Body of pancreas (tissue), 4 donors: ENCODE data around the gene BDP1.

Experiments used
- CTCF ChIP-seq, 7 experiments: fragments of 450-650 bp in 4 of 7; fragments of 200-600 bp in 3 of 7; sonication (generic) in 3 of 7; IDR thresholded peaks; one replicate each; pipeline ENCODE4 v1.5.1; 2016 to 2019; ENCODE audit warnings: antibody characterized with exemption in 7 of 7
- POLR2A ChIP-seq, 3 donors: fragments of 450-650 bp; IDR thresholded peaks; one replicate each; pipeline ENCODE4 v1.6.1; 2016; ENCODE audit warnings: antibody characterized with exemption in 3 of 3, mild to moderate bottlenecking in 2 of 3

GRCh38 chr5:71569748-71570509 lies 114.5 kb downstream of the BDP1 start:
- TF ChIP-seq CTCF (IDR thresholded peaks at IDR 0.05) (no peak), POLR2A (IDR thresholded peaks at IDR 0.05) (no peak)
